GM23248 (cell line): ENCODE results near the gene PPFIBP1. TPM values are rescaled to one million over a fixed set of nuclear protein-coding genes. Genes with fewer than 3 reads are reported as not detected.
A peak's percentile ranks its signal among the peaks of the same experiment; 100 is the strongest.

ENCODE experiments used
- DNase-seq: peaks from one replicate; pipeline ENCODE4 v3.0.0-alpha.2; 2015
- H2AFZ ChIP-seq: fragments of 200-600 bp; sonication (generic); 2 replicates; pipeline ENCODE4 v1.6.1; 2016; ENCODE audit warnings: antibody characterized with exemption
- H3F3A ChIP-seq: fragments of 200-600 bp; sonication (generic); 2 replicates; pipeline ENCODE4 v1.6.1; 2016; ENCODE audit warnings: mild to moderate bottlenecking, antibody characterized with exemption, mixed run types; ENCODE audit not compliant: insufficient read depth
- H3K27ac ChIP-seq: fragments of 200-600 bp; sonication (generic); 2 replicates; pipeline ENCODE4 v1.5.1; 2016; ENCODE audit warnings: mild to moderate bottlenecking
- H3K27me3 ChIP-seq: fragments of 200-600 bp; sonication (generic); replicated peaks from 2 replicates; pipeline ENCODE4 v1.6.1; 2016; ENCODE audit warnings: mild to moderate bottlenecking; ENCODE audit not compliant: insufficient read depth
- H3K36me3 ChIP-seq: fragments of 200-600 bp; sonication (generic); 2 replicates; pipeline ENCODE4 v1.6.1; 2016; ENCODE audit warnings: low read depth, mild to moderate bottlenecking
- H3K4me1 ChIP-seq: fragments of 200-600 bp; sonication (generic); 2 replicates; pipeline ENCODE4 v1.6.1; 2016; ENCODE audit warnings: mild to moderate bottlenecking; ENCODE audit not compliant: insufficient read depth
- H3K4me2 ChIP-seq: fragments of 200-600 bp; sonication (generic); one replicate; pipeline ENCODE4 v1.6.1; 2016; ENCODE audit warnings: mild to moderate bottlenecking; ENCODE audit not compliant: unreplicated experiment
- H3K4me3 ChIP-seq: fragments of 200-600 bp; sonication (generic); 2 replicates; pipeline ENCODE4 v1.5.1; 2016; ENCODE audit warnings: mild to moderate bottlenecking
- H3K79me2 ChIP-seq: fragments of 200-600 bp; sonication (generic); 2 replicates; pipeline ENCODE4 v1.6.1; 2016; ENCODE audit warnings: mild to moderate bottlenecking; ENCODE audit not compliant: insufficient read depth
- H3K9ac ChIP-seq: fragments of 200-600 bp; sonication (generic); 2 replicates; pipeline ENCODE4 v1.6.1; 2016; ENCODE audit warnings: mild to moderate bottlenecking
- H3K9me2 ChIP-seq: fragments of 200-600 bp; sonication (generic); 2 replicates; pipeline ENCODE4 v1.6.1; 2016; ENCODE audit warnings: mixed run types, mild to moderate bottlenecking, moderate library complexity; ENCODE audit not compliant: insufficient read depth
- H3K9me3 ChIP-seq: fragments of 200-600 bp; sonication (generic); one replicate; pipeline ENCODE4 v1.6.1; 2017; ENCODE audit warnings: low read depth
- H4K20me1 ChIP-seq: fragments of 200-600 bp; sonication (generic); 2 replicates; pipeline ENCODE4 v1.6.0; 2016; ENCODE audit not compliant: insufficient read depth
- EZH2 ChIP-seq: fragments of 200-600 bp; sonication (generic); IDR thresholded peaks from 2 replicates; pipeline ENCODE4 v1.6.1; 2018; ENCODE audit warnings: antibody characterized with exemption, mild to moderate bottlenecking; ENCODE audit not compliant: insufficient read depth, poor library complexity, severe bottlenecking
- EZH2phosphoT487 ChIP-seq: fragments of 200-600 bp; sonication (generic); IDR thresholded peaks from 2 replicates; pipeline ENCODE4 v1.6.1; 2018; ENCODE audit warnings: antibody characterized with exemption, moderate library complexity, mild to moderate bottlenecking, low read depth; ENCODE audit not compliant: insufficient read depth
- WGBS, 2 experiments: methylation state at CpG; one replicate each; pipeline ENCODE4 v1.1.6; 2015 to 2017; ENCODE audit warnings: low lambda C conversion rate in 2 of 2, low coverage in 1 of 2; ENCODE audit errors: missing lambda C conversion rate in 2 of 2; 5-methylcytosine and 5-hydroxymethylcytosine counted together
- in situ Hi-C: fragments of 300-500 bp; cut with MboI; formaldehyde crosslinking; loops from 2 replicates; pipeline ENCODE4 v1.15.0; 2020
- polyA plus RNA-seq: library from polyadenylated mRNA; unstranded; fragments of >200 nt; fragmentation: Nextera tagmentation; extraction: Ambion mirVana; gene quantifications from 2 replicates; pipeline ENCODE4 v1.2.1, GENCODE V29; 2016
- total RNA-seq: library from RNA; depleted of rRNA; stranded (reverse); fragments of >200 nt; shearing (Covaris generic); gene quantifications from 2 replicates; pipeline ENCODE4 v1.2.3, GENCODE V29; 2014

The PPFIBP1 gene
- total and polyA plus RNA-seq, 2 experiments from 2014 or later = 86.0 to 101 TPM

- Histone ChIP-seq H3K27ac (no peak overlapping the region), H3K4me3 (no peak overlapping the region), H3K9me2 (no peaks in the 10 kb centered on the region), H3K9ac (no peak overlapping the region), H3K36me3 (peaks cover 11% of the 10 kb centered on the region; the same call in 1 of the 2 replicates), H3K9me3 (no peaks in the 10 kb centered on the region), H3K4me2 (no peak overlapping the region), H3K79me2 (peaks cover 100% of the 10 kb centered on the region), H3K4me1 (peaks cover 47% of the 10 kb centered on the region), H4K20me1 (0 out of 2 replicates have a peak, but pooled peaks cover 5% of the 10 kb centered on the region), H3F3A (peaks cover 23% of the 10 kb centered on the region), H2AFZ (no peak overlapping the region), H3K27me3 (no peaks in the 10 kb centered on the region)
- no peak for TF ChIP-seq EZH2
- TF ChIP-seq EZH2phosphoT487 = no peak
- 97 to 98% methylated on average over 6 of the region's 6 CpGs for WGBS, 2 experiments
- in situ Hi-C loops = no loop called here
- no peak for DNase-seq
Observed at GRCh38 chr12:27535318-27535717, 11.3 kb downstream of the PPFIBP1 start.

- peak overlapping the region; percentile 72 for H3K4me2 ChIP-seq
- peaks cover 99% of the 10 kb centered on the region for H3K79me2 ChIP-seq
- peak; percentile 55 for DNase-seq
- TF ChIP-seq EZH2 = no peak
- H3K9me2 ChIP-seq = no peaks in the 10 kb centered on the region
- in situ Hi-C loops = no loop called here
- peaks cover 58% of the 10 kb centered on the region for H3K4me1 ChIP-seq
- H3K27me3 ChIP-seq = no peaks in the 10 kb centered on the region
- peak overlapping the region; percentile 50; the same call in 1 of the 2 replicates for H3K4me3 ChIP-seq
- WGBS, 2 experiments = 29 to 38% methylated on average over 8 of the region's 8 CpGs
- peak overlapping the region; percentile 55 for H3K27ac ChIP-seq
- H4K20me1 ChIP-seq = no peaks in the 10 kb centered on the region
- no peaks in the 10 kb centered on the region for H3K9me3 ChIP-seq
- peak overlapping the region; percentile 46 for H3K9ac ChIP-seq
- H3F3A ChIP-seq = peaks cover 43% of the 10 kb centered on the region
- 0 out of 2 replicates have a peak overlapping the region, but pooled peaks have one; percentile 29 for H2AFZ ChIP-seq
- peaks cover 11% of the 10 kb centered on the region; the same call in 1 of the 2 replicates for H3K36me3 ChIP-seq
Observed at GRCh38 chr12:27537855-27538675, 14.1 kb downstream of the PPFIBP1 start.

- Histone ChIP-seq H3K9me3 (no peaks in the 10 kb centered on the region), H3F3A (peaks cover 51% of the 10 kb centered on the region), H3K4me1 (peaks cover 63% of the 10 kb centered on the region), H3K27ac (peak overlapping the region; percentile 55), H3K27me3 (no peaks in the 10 kb centered on the region), H2AFZ (no peak overlapping the region), H3K9ac (peak overlapping the region; percentile 28; the same call in 1 of the 2 replicates), H4K20me1 (no peaks in the 10 kb centered on the region), H3K4me2 (peak overlapping the region; percentile 13), H3K4me3 (no peak overlapping the region), H3K9me2 (no peaks in the 10 kb centered on the region), H3K36me3 (peaks cover 11% of the 10 kb centered on the region; the same call in 1 of the 2 replicates), H3K79me2 (peaks cover 99% of the 10 kb centered on the region)
- no peak for TF ChIP-seq EZH2
- TF ChIP-seq EZH2phosphoT487 = no peak
- 67 to 69% methylated on average over 4 of the region's 4 CpGs for WGBS, 2 experiments
- in situ Hi-C loops = no loop called here
- DNase-seq = peak; percentile 67
Observed at GRCh38 chr12:27539191-27539631, 15.2 kb downstream of the PPFIBP1 start.

- Histone ChIP-seq H3F3A (peaks cover 51% of the 10 kb centered on the region), H3K27me3 (no peaks in the 10 kb centered on the region), H3K9me3 (no peaks in the 10 kb centered on the region), H3K9ac (no peak overlapping the region), H3K4me1 (peaks cover 58% of the 10 kb centered on the region), H3K27ac (peak overlapping the region; percentile 90), H3K36me3 (no peaks in the 10 kb centered on the region), H2AFZ (no peak overlapping the region), H3K4me3 (no peak overlapping the region), H3K79me2 (peaks cover 99% of the 10 kb centered on the region), H4K20me1 (no peaks in the 10 kb centered on the region), H3K9me2 (no peaks in the 10 kb centered on the region), H3K4me2 (no peak overlapping the region)
- WGBS, 2 experiments = 83 to 85% methylated on average over 8 of the region's 8 CpGs
- no peak for TF ChIP-seq EZH2
- no peak for TF ChIP-seq EZH2phosphoT487
- DNase-seq = no peak
- in situ Hi-C loops = no loop called here
Observed at GRCh38 chr12:27541031-27541719, 17.2 kb downstream of the PPFIBP1 start.
